SU-DHL-6 (cell line): ENCODE measurements around the gene PLIN1.

Experiments
- H2AFZ ChIP-seq: fragments of 200-600 bp; sonication (generic); 2 replicates; pipeline ENCODE4 v1.6.1; 2014; ENCODE audit warnings: low read depth, mild to moderate bottlenecking, moderate library complexity, mixed read lengths, antibody characterized with exemption, low read length; ENCODE audit not compliant: severe bottlenecking
- H3F3A ChIP-seq: fragments of 200-600 bp; shearing (Covaris generic); 2 replicates; pipeline ENCODE4 v1.6.0; 2016; ENCODE audit warnings: antibody characterized with exemption, mild to moderate bottlenecking; ENCODE audit not compliant: insufficient read depth
- H3K27ac ChIP-seq: fragments of 200-600 bp; sonication (generic); 2 replicates; pipeline ENCODE4 v1.5.1; 2016; ENCODE audit warnings: low read depth, mild to moderate bottlenecking, low read length, moderate library complexity, mixed read lengths
- H3K27me3 ChIP-seq: fragments of 200-600 bp; sonication (generic), shearing (Covaris generic); 2 replicates; pipeline ENCODE4 v1.6.0; 2014; ENCODE audit warnings: mild to moderate bottlenecking, low read length
- H3K36me3 ChIP-seq: fragments of 200-600 bp; sonication (generic); 2 replicates; pipeline ENCODE4 v1.6.1; 2014; ENCODE audit warnings: mild to moderate bottlenecking, low read length, mixed read lengths
- H3K4me2 ChIP-seq: fragments of 300-600, 200-600 bp; shearing (Covaris generic), sonication (generic); 2 replicates; pipeline ENCODE4 v1.6.0; 2014; ENCODE audit warnings: low read length, low read depth, mild to moderate bottlenecking; ENCODE audit not compliant: poor library complexity, severe bottlenecking
- H3K4me3 ChIP-seq: fragments of 200-600 bp; sonication (generic); 2 replicates; pipeline ENCODE4 v1.5.1; 2014; ENCODE audit warnings: antibody characterized with exemption, low read length, mild to moderate bottlenecking, mixed read lengths; ENCODE audit not compliant: insufficient read depth, poor library complexity, severe bottlenecking
- H3K79me2 ChIP-seq: fragments of 200-600 bp; sonication (generic); 2 replicates; pipeline ENCODE4 v1.6.1; 2014; ENCODE audit warnings: mild to moderate bottlenecking, low read length, moderate library complexity; ENCODE audit not compliant: insufficient read depth
- H3K9ac ChIP-seq: fragments of 200-600 bp; sonication (generic); 2 replicates; pipeline ENCODE4 v1.7.0; 2014; ENCODE audit warnings: mild to moderate bottlenecking, low read length
- H3K9me2 ChIP-seq: fragments of 200-600 bp; sonication (generic); replicated peaks from 2 replicates; pipeline ENCODE4 v1.6.1; 2014; ENCODE audit warnings: low read length; ENCODE audit not compliant: insufficient read depth
- H3K9me3 ChIP-seq: fragments of 200-600 bp; sonication (generic); 2 replicates; pipeline ENCODE4 v1.6.1; 2014; ENCODE audit warnings: low read length, mixed read lengths; ENCODE audit not compliant: insufficient read depth
- H4K20me1 ChIP-seq: fragments of 200-600 bp; sonication (generic); 2 replicates; pipeline ENCODE4 v1.6.1; 2014; ENCODE audit warnings: low read depth, mild to moderate bottlenecking, antibody characterized with exemption, low read length, moderate library complexity, mixed read lengths
- EZH2phosphoT487 ChIP-seq: fragments of 200-600 bp; sonication (generic), shearing (Covaris generic); conservative IDR thresholded peaks from 2 replicates; pipeline ENCODE4 v1.6.1; 2018; ENCODE audit warnings: mild to moderate bottlenecking, antibody characterized with exemption, low read length, moderate library complexity, mixed read lengths
- TF ChIP-seq, protein P1 (sequence below): fragments of 200-600 bp; sonication (generic); IDR thresholded peaks from one replicate; pipeline ENCODE4 v1.5.1; 2017; ENCODE audit warnings: antibody characterized with exemption, mild to moderate bottlenecking, low read length, moderate library complexity; ENCODE audit not compliant: insufficient read depth, poor library complexity, severe bottlenecking

Gene PLIN1

GRCh38 chr15:89667706-89667960 is 11.5 kb downstream of the PLIN1 start:
- Histone ChIP-seq H3K9ac (no peak overlapping the region), H3K9me2 (no peaks in the 10 kb centered on the region), H4K20me1 (no peaks in the 10 kb centered on the region), H3F3A (no peaks in the 10 kb centered on the region), H3K9me3 (no peaks in the 10 kb centered on the region), H3K36me3 (no peaks in the 10 kb centered on the region), H3K4me3 (no peak overlapping the region), H3K4me2 (no peak overlapping the region), H3K27ac (no peak overlapping the region), H2AFZ (no peak overlapping the region), H3K27me3 (no peaks in the 10 kb centered on the region), H3K79me2 (no peaks in the 10 kb centered on the region)
- no peak for TF ChIP-seq EZH2phosphoT487
- TF ChIP-seq, protein P1, sequence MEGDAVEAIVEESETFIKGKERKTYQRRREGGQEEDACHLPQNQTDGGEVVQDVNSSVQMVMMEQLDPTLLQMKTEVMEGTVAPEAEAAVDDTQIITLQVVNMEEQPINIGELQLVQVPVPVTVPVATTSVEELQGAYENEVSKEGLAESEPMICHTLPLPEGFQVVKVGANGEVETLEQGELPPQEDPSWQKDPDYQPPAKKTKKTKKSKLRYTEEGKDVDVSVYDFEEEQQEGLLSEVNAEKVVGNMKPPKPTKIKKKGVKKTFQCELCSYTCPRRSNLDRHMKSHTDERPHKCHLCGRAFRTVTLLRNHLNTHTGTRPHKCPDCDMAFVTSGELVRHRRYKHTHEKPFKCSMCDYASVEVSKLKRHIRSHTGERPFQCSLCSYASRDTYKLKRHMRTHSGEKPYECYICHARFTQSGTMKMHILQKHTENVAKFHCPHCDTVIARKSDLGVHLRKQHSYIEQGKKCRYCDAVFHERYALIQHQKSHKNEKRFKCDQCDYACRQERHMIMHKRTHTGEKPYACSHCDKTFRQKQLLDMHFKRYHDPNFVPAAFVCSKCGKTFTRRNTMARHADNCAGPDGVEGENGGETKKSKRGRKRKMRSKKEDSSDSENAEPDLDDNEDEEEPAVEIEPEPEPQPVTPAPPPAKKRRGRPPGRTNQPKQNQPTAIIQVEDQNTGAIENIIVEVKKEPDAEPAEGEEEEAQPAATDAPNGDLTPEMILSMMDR, result no peak

- Histone ChIP-seq H4K20me1 (no peaks in the 10 kb centered on the region), H3K4me3 (no peak overlapping the region), H3K9me2 (no peaks in the 10 kb centered on the region), H3K79me2 (no peaks in the 10 kb centered on the region), H3K4me2 (no peak overlapping the region), H3K9me3 (no peaks in the 10 kb centered on the region), H3K27me3 (no peaks in the 10 kb centered on the region), H2AFZ (no peak overlapping the region), H3K27ac (no peak overlapping the region), H3K36me3 (no peaks in the 10 kb centered on the region), H3F3A (no peaks in the 10 kb centered on the region), H3K9ac (no peak overlapping the region)
- TF ChIP-seq, protein P1, result no peak
- TF ChIP-seq EZH2phosphoT487, result no peak
Measured at GRCh38 chr15:89666858-89667705, 12.1 kb downstream of the PLIN1 start.

DNA sequence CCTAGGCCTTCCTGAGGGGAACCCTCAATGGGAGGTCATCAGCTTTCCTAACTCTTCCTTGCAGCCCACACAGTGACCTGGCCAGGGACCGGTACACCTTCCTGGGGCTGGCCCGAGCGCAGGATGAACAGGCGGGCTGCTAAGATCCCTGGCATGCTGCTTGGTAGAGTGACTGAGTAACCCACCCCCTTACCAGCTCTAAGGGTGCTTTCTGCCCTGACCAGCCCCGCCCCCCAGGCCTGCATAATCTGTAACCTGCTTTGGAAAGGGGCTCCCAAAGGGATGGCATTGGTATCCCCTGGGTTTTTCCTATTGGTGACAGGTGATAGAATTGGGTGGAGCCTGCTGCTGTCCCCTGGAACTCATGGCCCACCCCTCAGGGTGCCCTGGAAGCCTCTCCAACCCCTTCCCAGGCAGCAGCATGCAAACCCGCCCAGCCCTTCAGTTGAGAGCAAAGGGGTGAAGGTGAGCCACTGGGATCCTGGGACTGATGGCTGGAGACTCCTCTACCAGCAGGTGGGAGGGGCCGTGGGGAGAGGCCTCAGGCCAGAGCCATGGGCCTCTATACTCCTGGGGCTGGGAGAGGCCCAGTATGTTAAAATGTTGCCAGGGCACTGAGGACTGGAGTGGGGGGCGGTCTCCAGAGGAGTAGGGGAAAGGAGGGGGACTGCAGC is 12.8 kb downstream of the PLIN1 start:
- H3K9ac ChIP-seq, result no peak overlapping the region
- H4K20me1 ChIP-seq, result no peaks in the 10 kb centered on the region
- H3K4me2 ChIP-seq, result no peak overlapping the region
- H3K27ac ChIP-seq, result no peak overlapping the region
- H3K36me3 ChIP-seq, result no peaks in the 10 kb centered on the region
- no peaks in the 10 kb centered on the region for H3K9me3 ChIP-seq
- no peaks in the 10 kb centered on the region for H3K27me3 ChIP-seq
- TF ChIP-seq, protein P1, result no peak
- TF ChIP-seq EZH2phosphoT487, result no peak
- H3F3A ChIP-seq, result no peaks in the 10 kb centered on the region
- no peaks in the 10 kb centered on the region for H3K9me2 ChIP-seq
- no peak overlapping the region for H2AFZ ChIP-seq
- H3K4me3 ChIP-seq, result no peak overlapping the region
- H3K79me2 ChIP-seq, result no peaks in the 10 kb centered on the region
